Measurements from ENCODE around the gene TSNAX.

GRCh38 chr1:231571904-231572303 is 43.4 kb downstream of the TSNAX start:
- TF ChIP-seq POLR2A (IDR thresholded peaks at IDR 0.05) (no peak), CTCF (IDR thresholded peaks at IDR 0.05) (no peak), EP300 (IDR thresholded peaks at IDR 0.05) (no peak)
